ENCODE data around the gene CRTC1.
"Not testable (repeated sequence)": the region's sequence is repeated elsewhere in the genome, so short reads cannot be mapped to it uniquely, and the experiment has no call there.

GRCh38 chr19:18733762-18734332 is 50.4 kb downstream of the CRTC1 start:
- not testable (repeated sequence) for TF ChIP-seq EZH2 (IDR thresholded peaks at IDR 0.05; ENCODE audit: borderline replicate concordance, low read length); CTCF (conservative IDR thresholded peaks at IDR 0.05 in 1 of 2, IDR thresholded peaks at IDR 0.05 in 1 of 2; ENCODE audit: extremely low read depth in 1 of 2, insufficient read depth in 1 of 2, low read depth in 1 of 2, low read length in 2 of 2)

Data from mammary epithelial cell (primary cell).